H1 (cell line): ENCODE measurements around the gene MBD3L1. TPM values are rescaled to one million over a fixed set of nuclear protein-coding genes. Genes with fewer than 3 reads are reported as not detected.

Experiments
- CTCF ChIA-PET: fragments of 300-600 bp; sonication (Branson Sonifier 250); formaldehyde crosslinking; loops from one replicate; lab custom pipeline; 2021; ENCODE audit not compliant: partially characterized antibody; lab: Charles Lee
- POLR2A ChIA-PET: fragments of 300-600 bp; sonication (Branson Sonifier 250); formaldehyde crosslinking; loops from one replicate; lab custom pipeline; 2021; ENCODE audit warnings: inconsistent platforms; ENCODE audit not compliant: partially characterized antibody; lab: Charles Lee
- DNase-seq, 2 experiments: peaks; one replicate each; pipeline versions ENCODE4 v3.0.0 to v3.0.0-alpha.2; 2010 to 2022; ENCODE audit warnings: low spot score in 2 of 2, low read depth in 1 of 2, mixed read lengths in 1 of 2
- FAIRE-seq: peaks from 2 replicates; lab custom pipeline; 2011; peaks lifted over from hg19 to GRCh38; lab: Jason Lieb, UNC
- H2AFZ ChIP-seq: 2 replicates; pipeline ENCODE4 v1.8.1; 2012; ENCODE audit warnings: low read length, inconsistent platforms
- H2AK5ac ChIP-seq: 2 replicates; pipeline ENCODE4 v1.6.1; 2013; ENCODE audit warnings: low read depth, low read length
- H2BK120ac ChIP-seq: replicated peaks from 2 replicates; pipeline ENCODE3; 2013; ENCODE audit warnings: low read depth, low read length, inconsistent platforms
- H2BK12ac ChIP-seq: 2 replicates; pipeline ENCODE4 v1.6.1; 2013; ENCODE audit warnings: low read depth, low read length
- H2BK15ac ChIP-seq: 2 replicates; pipeline ENCODE4 v1.6.1; 2013; ENCODE audit warnings: low read length
- H2BK20ac ChIP-seq: 2 replicates; pipeline ENCODE4 v1.6.1; 2013; ENCODE audit warnings: low read length
- H2BK5ac ChIP-seq: 2 replicates; pipeline ENCODE4 v1.6.1; 2013; ENCODE audit warnings: low read depth, low read length
- H3K14ac ChIP-seq: 2 replicates; pipeline ENCODE4 v1.6.1; 2013; ENCODE audit warnings: inconsistent platforms; ENCODE audit not compliant: insufficient read length
- H3K18ac ChIP-seq: 2 replicates; pipeline ENCODE4 v1.6.1; 2013; ENCODE audit warnings: low read length; ENCODE audit errors: extremely low read depth
- H3K23ac ChIP-seq: 2 replicates; pipeline ENCODE4 v1.6.1; 2013; ENCODE audit warnings: inconsistent platforms; ENCODE audit not compliant: insufficient read length
- H3K23me2 ChIP-seq: 2 replicates; pipeline ENCODE4 v1.6.1; 2013; ENCODE audit warnings: low read depth, low read length
- H3K27ac ChIP-seq: 2 replicates; pipeline ENCODE4 v1.6.1; 2011; ENCODE audit warnings: low read depth, low read length, inconsistent platforms
- H3K27me3 ChIP-seq, 4 experiments: replicated peaks in 1 of 4; 1 replicate in 1 of 4; 2 replicates in 3 of 4; pipeline versions ENCODE4 v1.6.1 to v1.8.1; 2011 to 2013; ENCODE audit warnings: low read length in 3 of 4, mild to moderate bottlenecking in 3 of 4, inconsistent platforms in 2 of 4, mixed read lengths in 2 of 4, moderate library complexity in 1 of 4; ENCODE audit not compliant: control insufficient read depth in 3 of 4, insufficient read depth in 3 of 4; ENCODE audit errors: extremely low read depth in 1 of 4
- H3K36me3 ChIP-seq, 4 experiments: 2 replicates each; pipeline versions ENCODE4 v1.6.1 to v1.8.1; 2011 to 2013; ENCODE audit warnings: mild to moderate bottlenecking in 4 of 4, low read length in 3 of 4, moderate library complexity in 2 of 4, control low read depth in 1 of 4, inconsistent platforms in 1 of 4; ENCODE audit not compliant: insufficient read depth in 4 of 4, control insufficient read depth in 2 of 4
- H3K4ac ChIP-seq: replicated peaks from 2 replicates; pipeline ENCODE3; 2013; ENCODE audit warnings: low read length, low read depth, mixed read lengths, inconsistent platforms; ENCODE audit not compliant: insufficient read length
- H3K4me1 ChIP-seq, 4 experiments: replicated peaks in 1 of 4; 1 replicate in 1 of 4; 2 replicates in 3 of 4; pipeline versions ENCODE4 v1.6.1 to v1.8.1; 2011 to 2013; ENCODE audit warnings: low read length in 3 of 4, inconsistent platforms in 2 of 4, mixed read lengths in 1 of 4; ENCODE audit not compliant: insufficient read depth in 4 of 4, control insufficient read depth in 3 of 4
- H3K4me2 ChIP-seq, 2 experiments: 2 replicates each; pipeline versions ENCODE4 v1.6.1 to v1.8.1; 2011 to 2013; ENCODE audit warnings: low read depth in 2 of 2, low read length in 2 of 2, control low read depth in 1 of 2, inconsistent platforms in 1 of 2, mild to moderate bottlenecking in 1 of 2; ENCODE audit not compliant: insufficient read depth in 1 of 2
- H3K4me3 ChIP-seq, 4 experiments: fragments of 200-600, 300-600 bp in 1 of 4; sonication (generic), shearing (Covaris generic), sonication (Bioruptor Twin) in 1 of 4; 2 replicates each; pipeline versions ENCODE4 v1.5.1 to v1.8.1; 2011 to 2016; ENCODE audit warnings: low read length in 4 of 4, low read depth in 3 of 4, control low read depth in 2 of 4, inconsistent platforms in 2 of 4, mild to moderate bottlenecking in 2 of 4, mixed read lengths in 1 of 4, moderate library complexity in 1 of 4; ENCODE audit not compliant: insufficient read depth in 2 of 4; ENCODE audit errors: extremely low read depth in 1 of 4
- H3K56ac ChIP-seq: replicated peaks from 2 replicates; pipeline ENCODE3; 2013; ENCODE audit warnings: low read depth, mild to moderate bottlenecking, mixed read lengths, low read length, inconsistent platforms; ENCODE audit not compliant: insufficient read length
- H3K79me1 ChIP-seq: 2 replicates; pipeline ENCODE4 v1.6.1; 2013; ENCODE audit warnings: low read depth, low read length, control low read depth
- H3K79me2 ChIP-seq, 2 experiments: 2 replicates each; pipeline versions ENCODE4 v1.6.1 to v1.8.1; 2012 to 2013; ENCODE audit warnings: low read length in 2 of 2, mild to moderate bottlenecking in 2 of 2, inconsistent platforms in 1 of 2; ENCODE audit not compliant: insufficient read depth in 2 of 2, control insufficient read depth in 1 of 2
- H3K9ac ChIP-seq, 4 experiments: replicated peaks in 1 of 4; 1 replicate in 1 of 4; 2 replicates in 3 of 4; pipeline versions ENCODE4 v1.6.1 to v1.8.1; 2011 to 2013; ENCODE audit warnings: low read depth in 3 of 4, low read length in 3 of 4, control low read depth in 2 of 4, mild to moderate bottlenecking in 2 of 4, moderate library complexity in 2 of 4, inconsistent platforms in 1 of 4; ENCODE audit errors: extremely low read depth in 1 of 4
- H3K9me3 ChIP-seq, 2 experiments: 2 replicates each; pipeline versions ENCODE4 v1.6.1 to v1.8.1; 2012 to 2013; ENCODE audit warnings: mild to moderate bottlenecking in 2 of 2, moderate library complexity in 2 of 2, control low read depth in 1 of 2, inconsistent platforms in 1 of 2, low read depth in 1 of 2, low read length in 1 of 2, mixed read lengths in 1 of 2; ENCODE audit not compliant: insufficient read depth in 2 of 2
- H4K20me1 ChIP-seq, 2 experiments: replicated peaks in 1 of 2; 2 replicates each; pipeline versions ENCODE3 to v1.8.1; 2011 to 2013; ENCODE audit warnings: inconsistent platforms in 2 of 2, low read length in 2 of 2, mild to moderate bottlenecking in 1 of 2; ENCODE audit not compliant: insufficient read depth in 2 of 2, control insufficient read depth in 1 of 2
- H4K5ac ChIP-seq: 2 replicates; pipeline ENCODE4 v1.6.1; 2013; ENCODE audit warnings: low read length, low read depth, mixed read lengths, inconsistent platforms; ENCODE audit not compliant: insufficient read length
- H4K8ac ChIP-seq: 2 replicates; pipeline ENCODE4 v1.8.0; 2013; ENCODE audit warnings: mild to moderate bottlenecking, moderate library complexity, low read length, inconsistent platforms; ENCODE audit not compliant: insufficient read depth; ENCODE audit errors: extremely low read depth
- H4K91ac ChIP-seq: replicated peaks from 2 replicates; pipeline ENCODE3; 2013; ENCODE audit warnings: low read length, mixed read lengths, inconsistent platforms; ENCODE audit not compliant: insufficient read length
- BRCA1 ChIP-seq: IDR thresholded peaks from 2 replicates; pipeline ENCODE4 v1.6.1; 2012; ENCODE audit warnings: low read depth, low read length, improper control_type of control experiment
- RAD21 ChIP-seq, 2 experiments: IDR thresholded peaks in 1 of 2; conservative IDR thresholded peaks in 1 of 2; 2 replicates each; pipeline ENCODE4 v1.6.1; 2011; ENCODE audit warnings: low read depth in 2 of 2, low read length in 2 of 2, improper control_type of control experiment in 1 of 2, inconsistent platforms in 1 of 2, mild to moderate bottlenecking in 1 of 2, moderate library complexity in 1 of 2
- WGBS, 2 experiments: shearing (Covaris generic) in 1 of 2; methylation state at CpG; one replicate each; pipeline versions ENCODE4 v1.1.6 to v1.1.7; 2013 to 2015; ENCODE audit warnings: low lambda C conversion rate in 2 of 2, mixed read lengths in 2 of 2, inconsistent platforms in 1 of 2, low coverage in 1 of 2, missing lambda C conversion rate in 1 of 2; ENCODE audit not compliant: insufficient replicate concordance in 2 of 2, insufficient coverage in 1 of 2, insufficient read length in 1 of 2; ENCODE audit errors: extremely low coverage in 1 of 2, missing lambda C conversion rate in 1 of 2; 5-methylcytosine and 5-hydroxymethylcytosine counted together
- polyA plus RNA-seq, 7 experiments: library from polyadenylated mRNA; depleted of rRNA in 3 of 7; stranded (reverse) in 5 of 7; unstranded in 2 of 7; fragments of >200 nt in 5 of 7; fragments of 200-250 nt in 2 of 7; gene quantifications; 1 replicate in 5 of 7; 2 replicates in 1 of 7; 4 replicates in 1 of 7; pipeline versions ENCODE4 v1.2.1 to v1.2.3, GENCODE V29; 2011 to 2013; ENCODE audit warnings: missing spikeins in 2 of 7, mixed read lengths in 2 of 7
- total RNA-seq: library from RNA; stranded (reverse); fragmentation: NEBNext Ultra II Directional; extraction: Animal tissue kit (Norgen Biotek cat#: 25700); gene quantifications from 2 replicates; pipeline ENCODE4 v1.2.1, GENCODE V29; 2021
- TF ChIP-seq, protein P1 (sequence below), 3 experiments: IDR thresholded peaks; 1 replicate in 2 of 3; 2 replicates in 1 of 3; pipeline versions ENCODE4 v1.5.1 to v1.6.1; 2011; ENCODE audit warnings: low read length in 3 of 3, mild to moderate bottlenecking in 3 of 3, inconsistent platforms in 2 of 3, low read depth in 1 of 3, moderate library complexity in 1 of 3; ENCODE audit not compliant: insufficient read depth in 1 of 3; ENCODE audit errors: control extremely low read depth in 1 of 3

Gene MBD3L1
- total and polyA plus RNA-seq, 2 of the 8 experiments (the other 6 are each of a cell fraction or from before 2014, with no cell fraction given): not detected

DNA sequence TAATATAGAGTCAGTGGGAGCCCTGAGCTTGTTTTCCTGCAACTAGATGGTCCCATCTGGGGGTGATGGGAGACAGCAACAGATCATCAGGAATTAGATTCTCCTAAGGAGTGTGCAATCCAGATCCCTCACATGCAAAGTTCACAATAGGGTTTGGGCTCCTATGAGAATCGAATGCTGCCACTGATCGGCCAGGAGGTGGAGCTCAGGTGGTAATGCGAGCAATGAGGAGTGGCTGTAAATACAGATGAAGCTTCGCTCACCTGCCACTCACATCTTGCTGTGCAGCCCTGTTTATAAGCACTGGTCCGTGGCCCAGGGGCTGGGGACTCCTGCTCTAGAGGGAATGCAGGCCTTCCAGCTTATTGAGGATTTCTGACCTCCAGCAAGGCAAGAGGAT, 5.8 kb upstream of the MBD3L1 start:
- no peak overlapping the region for H2AFZ ChIP-seq
- no peak overlapping the region for H3K27ac ChIP-seq
- no peak overlapping the region for H2BK5ac ChIP-seq
- H3K79me1 ChIP-seq: no peaks in the 10 kb centered on the region
- no peak overlapping the region for H4K91ac ChIP-seq
- H3K79me2 ChIP-seq: no peaks in the 10 kb centered on the region
- FAIRE-seq (no peak), DNase-seq (no peak)
- WGBS, 2 experiments: 92% methylated on average over 5 of the region's 5 CpGs; no CpG with 5 or more reads in 1 of the 2 experiments
- POLR2A ChIA-PET: no interaction called here
- H3K23ac ChIP-seq: no peak overlapping the region
- no peaks in the 10 kb centered on the region for H4K20me1 ChIP-seq
- H3K4ac ChIP-seq: no peak overlapping the region
- no peak overlapping the region for H2BK12ac ChIP-seq
- no peaks in the 10 kb centered on the region for H3K27me3 ChIP-seq
- TF ChIP-seq, protein P1, sequence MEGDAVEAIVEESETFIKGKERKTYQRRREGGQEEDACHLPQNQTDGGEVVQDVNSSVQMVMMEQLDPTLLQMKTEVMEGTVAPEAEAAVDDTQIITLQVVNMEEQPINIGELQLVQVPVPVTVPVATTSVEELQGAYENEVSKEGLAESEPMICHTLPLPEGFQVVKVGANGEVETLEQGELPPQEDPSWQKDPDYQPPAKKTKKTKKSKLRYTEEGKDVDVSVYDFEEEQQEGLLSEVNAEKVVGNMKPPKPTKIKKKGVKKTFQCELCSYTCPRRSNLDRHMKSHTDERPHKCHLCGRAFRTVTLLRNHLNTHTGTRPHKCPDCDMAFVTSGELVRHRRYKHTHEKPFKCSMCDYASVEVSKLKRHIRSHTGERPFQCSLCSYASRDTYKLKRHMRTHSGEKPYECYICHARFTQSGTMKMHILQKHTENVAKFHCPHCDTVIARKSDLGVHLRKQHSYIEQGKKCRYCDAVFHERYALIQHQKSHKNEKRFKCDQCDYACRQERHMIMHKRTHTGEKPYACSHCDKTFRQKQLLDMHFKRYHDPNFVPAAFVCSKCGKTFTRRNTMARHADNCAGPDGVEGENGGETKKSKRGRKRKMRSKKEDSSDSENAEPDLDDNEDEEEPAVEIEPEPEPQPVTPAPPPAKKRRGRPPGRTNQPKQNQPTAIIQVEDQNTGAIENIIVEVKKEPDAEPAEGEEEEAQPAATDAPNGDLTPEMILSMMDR (IDR thresholded peaks at IDR 0.05; ENCODE audit: control extremely low read depth in 1 of 3, insufficient read depth in 1 of 3, low read depth in 1 of 3, low read length in 3 of 3): peak in 1 of 3 experiments; percentile 3; a peak in 1 of 4 replicates
- TF ChIP-seq RAD21 (IDR thresholded peaks at IDR 0.05 in 1 of 2, conservative IDR thresholded peaks at IDR 0.05 in 1 of 2; ENCODE audit: low read depth in 2 of 2, low read length in 2 of 2): peak in 1 of 2 experiments; percentile 13; a peak in 1 of 4 replicates
- TF ChIP-seq BRCA1: no peak
- no peak overlapping the region for H3K4me2 ChIP-seq
- CTCF ChIA-PET: no interaction called here
- no peak overlapping the region for H3K56ac ChIP-seq
- H3K9me3 ChIP-seq: peaks cover 5 to 28% of the 10 kb centered on the region in 2 experiments; a peak in 1 of 4 replicates
- H4K8ac ChIP-seq: no peak overlapping the region
- no peak overlapping the region for H3K4me3 ChIP-seq
- H3K9ac ChIP-seq: no peak overlapping the region
- no peak overlapping the region for H4K5ac ChIP-seq
- no peaks in the 10 kb centered on the region for H3K23me2 ChIP-seq
- no peaks in the 10 kb centered on the region for H3K4me1 ChIP-seq
- no peak overlapping the region for H2BK20ac ChIP-seq
- no peak overlapping the region for H2BK15ac ChIP-seq
- H3K36me3 ChIP-seq: peaks cover 2 to 48% (median 19%) of the 10 kb centered on the region in 4 experiments; a peak in 6 of 8 replicates
- no peak overlapping the region for H3K18ac ChIP-seq
- no peak overlapping the region for H2BK120ac ChIP-seq
- H2AK5ac ChIP-seq: no peak overlapping the region
- H3K14ac ChIP-seq: no peak overlapping the region
